Activated CD4-positive, alpha-beta T cell treated with anti-CD3 and anti-CD28 coated beads for 24 hours (primary cell): ENCODE data around the gene ADGRF3.
"Not testable (repeated sequence)": the region's sequence is repeated elsewhere in the genome, so short reads cannot be mapped to it uniquely, and the experiment has no call there.

Source experiments
- DNase-seq, 2 donors: peaks; one replicate each; pipeline ENCODE4 v3.0.0-alpha.2; 2020; ENCODE audit warnings: low read depth in 2 of 2

The ADGRF3 gene, protein sequence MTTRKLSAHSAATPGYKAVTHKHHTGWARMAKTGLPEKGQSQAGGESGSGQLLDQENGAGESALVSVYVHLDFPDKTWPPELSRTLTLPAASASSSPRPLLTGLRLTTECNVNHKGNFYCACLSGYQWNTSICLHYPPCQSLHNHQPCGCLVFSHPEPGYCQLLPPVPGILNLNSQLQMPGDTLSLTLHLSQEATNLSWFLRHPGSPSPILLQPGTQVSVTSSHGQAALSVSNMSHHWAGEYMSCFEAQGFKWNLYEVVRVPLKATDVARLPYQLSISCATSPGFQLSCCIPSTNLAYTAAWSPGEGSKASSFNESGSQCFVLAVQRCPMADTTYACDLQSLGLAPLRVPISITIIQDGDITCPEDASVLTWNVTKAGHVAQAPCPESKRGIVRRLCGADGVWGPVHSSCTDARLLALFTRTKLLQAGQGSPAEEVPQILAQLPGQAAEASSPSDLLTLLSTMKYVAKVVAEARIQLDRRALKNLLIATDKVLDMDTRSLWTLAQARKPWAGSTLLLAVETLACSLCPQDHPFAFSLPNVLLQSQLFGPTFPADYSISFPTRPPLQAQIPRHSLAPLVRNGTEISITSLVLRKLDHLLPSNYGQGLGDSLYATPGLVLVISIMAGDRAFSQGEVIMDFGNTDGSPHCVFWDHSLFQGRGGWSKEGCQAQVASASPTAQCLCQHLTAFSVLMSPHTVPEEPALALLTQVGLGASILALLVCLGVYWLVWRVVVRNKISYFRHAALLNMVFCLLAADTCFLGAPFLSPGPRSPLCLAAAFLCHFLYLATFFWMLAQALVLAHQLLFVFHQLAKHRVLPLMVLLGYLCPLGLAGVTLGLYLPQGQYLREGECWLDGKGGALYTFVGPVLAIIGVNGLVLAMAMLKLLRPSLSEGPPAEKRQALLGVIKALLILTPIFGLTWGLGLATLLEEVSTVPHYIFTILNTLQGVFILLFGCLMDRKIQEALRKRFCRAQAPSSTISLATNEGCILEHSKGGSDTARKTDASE

DNA sequence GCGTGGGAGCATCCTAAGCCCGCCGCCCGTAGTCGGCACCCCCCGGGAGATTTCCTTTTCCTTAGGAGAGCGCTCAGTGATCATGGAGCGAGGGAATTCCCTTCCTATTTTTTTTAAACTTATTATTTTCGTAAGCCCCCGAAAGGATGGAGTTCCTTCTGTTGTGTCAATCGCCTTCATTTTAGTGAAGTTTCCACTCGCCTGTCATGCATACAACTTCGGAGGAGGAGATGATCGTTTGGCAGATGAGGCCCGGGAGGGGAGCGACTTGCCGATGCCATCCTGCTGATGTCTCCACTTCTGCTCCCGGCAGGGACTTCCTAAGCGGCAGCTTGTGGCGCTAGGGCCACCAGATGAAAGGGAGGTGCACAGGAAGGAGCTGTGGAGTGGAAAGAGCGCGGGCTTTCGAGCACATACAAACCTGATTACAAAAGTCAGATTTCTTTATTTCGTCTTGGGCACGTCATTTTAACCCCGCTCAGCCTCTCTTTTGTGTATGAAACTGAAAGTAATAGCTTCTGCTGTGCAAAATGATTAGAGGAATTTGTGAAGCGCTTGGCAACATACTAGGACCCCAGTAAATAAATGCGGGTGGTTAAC lies at the start of gene ADGRF3:
ADGRF3 (minus strand) TSS at position 336 of the 600 bp plus-strand sequence. CDS start 555 bp downstream, outside the sequence.
- DNase-seq = peak; percentile 36 to 42

- no peak for DNase-seq
These were observed 48.8 kb upstream of the ADGRF3 start for GRCh38 chr2:26395394-26395793.

DNA sequence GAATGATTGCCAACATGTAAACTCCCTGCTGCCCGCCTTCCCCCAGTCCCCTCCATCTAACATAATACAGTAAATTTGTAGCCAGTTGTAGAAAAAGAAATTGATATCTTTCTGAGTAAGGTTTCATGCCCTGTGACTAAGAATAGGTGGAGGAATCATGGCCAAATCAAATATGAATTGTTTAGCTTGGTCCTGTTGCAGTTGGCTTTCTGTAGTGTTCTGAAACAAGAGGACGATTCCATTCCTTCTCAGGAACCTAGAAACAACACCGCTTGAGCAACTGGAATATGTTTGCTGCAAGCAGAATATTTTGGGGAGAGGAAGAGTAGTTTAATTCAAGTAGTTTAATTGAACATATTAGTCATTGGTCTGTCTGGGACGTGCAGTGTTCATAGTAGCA lies 48.1 kb upstream of the ADGRF3 start:
- no peak for DNase-seq

DNA sequence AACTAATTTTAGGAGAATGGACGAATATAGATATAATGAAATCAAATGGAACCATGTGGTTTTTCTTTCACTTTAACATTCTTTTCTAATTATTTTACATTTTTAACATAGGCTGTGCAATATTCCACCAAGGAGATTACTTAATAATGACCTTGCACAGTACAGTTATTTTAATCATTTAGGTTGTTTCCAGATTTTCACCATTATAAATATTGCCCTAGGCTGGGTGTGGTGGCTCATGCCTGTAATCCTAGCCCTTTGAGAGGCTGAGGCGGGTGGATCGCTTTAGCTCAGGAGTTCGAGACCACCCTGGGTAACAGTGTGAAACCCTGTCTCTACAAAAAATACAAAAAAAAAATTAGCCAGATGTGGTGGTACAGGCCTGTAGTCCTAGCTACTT lies 40.6 kb upstream of the ADGRF3 start:
- DNase-seq = no peak

DNA sequence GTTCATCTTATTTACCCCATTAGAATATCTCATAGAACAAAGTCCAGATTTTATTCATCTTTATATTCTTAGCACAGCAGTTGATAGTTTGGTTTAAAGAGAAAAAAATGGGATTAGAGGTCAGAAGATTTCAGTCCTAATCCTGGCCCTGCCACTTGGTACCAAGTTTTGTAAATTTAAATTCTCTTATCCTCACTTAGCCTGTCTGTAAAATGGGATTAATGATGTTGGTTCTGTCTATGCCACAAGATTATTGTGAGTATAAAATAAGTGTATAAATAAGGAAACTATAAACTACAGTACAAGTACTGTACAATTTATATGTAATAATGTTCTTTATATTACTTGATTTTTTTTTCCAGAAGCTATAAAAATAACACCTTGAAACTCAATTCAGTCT lies 38.0 kb upstream of the ADGRF3 start:
- no peak for DNase-seq

GRCh38 chr2:26384183-26384582 lies 37.6 kb upstream of the ADGRF3 start:
- DNase-seq = no peak

GRCh38 chr2:26382564-26382963 lies 36.0 kb upstream of the ADGRF3 start:
- DNase-seq = no peak

- DNase-seq = no peak
These were observed 33.7 kb upstream of the ADGRF3 start for GRCh38 chr2:26380281-26380680.

GRCh38 chr2:26376799-26377198 lies 30.2 kb upstream of the ADGRF3 start:
- no peak for DNase-seq

DNA sequence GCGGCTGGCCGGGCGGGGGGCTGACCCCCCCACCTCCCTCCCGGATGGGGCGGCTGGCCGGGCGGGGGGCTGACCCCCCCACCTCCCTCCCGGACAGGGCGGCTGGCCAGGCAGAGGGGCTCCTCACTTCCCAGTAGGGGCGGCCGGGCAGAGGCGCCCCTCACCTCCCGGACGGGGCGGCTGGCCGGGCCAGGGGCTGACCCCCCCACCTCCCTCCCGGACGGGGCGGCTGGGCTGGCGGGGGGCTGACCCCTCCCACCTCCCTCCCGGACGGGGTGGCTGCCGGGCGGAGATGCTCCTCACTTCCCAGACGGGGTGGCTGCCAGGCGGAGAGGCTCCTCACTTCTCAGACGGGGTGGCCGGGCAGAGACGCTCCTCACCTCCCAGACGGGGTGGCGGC lies 24.3 kb upstream of the ADGRF3 start:
- not testable (repeated sequence) for DNase-seq

- DNase-seq = not testable (repeated sequence)
These were observed 23.1 kb upstream of the ADGRF3 start for GRCh38 chr2:26369664-26370063.

DNA sequence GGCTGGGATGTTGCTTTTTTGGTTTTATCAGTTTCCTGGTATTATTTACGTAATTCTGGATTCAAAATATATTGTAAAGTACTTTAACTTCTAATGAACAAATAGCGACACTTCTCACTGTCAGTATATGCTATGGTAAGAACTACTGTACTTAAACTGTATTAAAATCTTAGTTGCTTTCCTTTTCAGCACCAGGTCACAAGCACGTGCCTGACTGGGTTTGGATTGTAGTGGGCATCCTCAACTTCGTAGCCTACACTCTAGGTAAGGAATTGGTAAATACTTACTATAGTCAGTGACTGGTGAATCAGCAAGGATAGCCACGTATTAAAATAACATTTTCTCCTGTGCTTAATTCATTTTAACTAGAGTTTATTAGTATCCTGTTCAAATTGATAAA lies 20.4 kb upstream of the ADGRF3 start:
- no peak for DNase-seq

DNA sequence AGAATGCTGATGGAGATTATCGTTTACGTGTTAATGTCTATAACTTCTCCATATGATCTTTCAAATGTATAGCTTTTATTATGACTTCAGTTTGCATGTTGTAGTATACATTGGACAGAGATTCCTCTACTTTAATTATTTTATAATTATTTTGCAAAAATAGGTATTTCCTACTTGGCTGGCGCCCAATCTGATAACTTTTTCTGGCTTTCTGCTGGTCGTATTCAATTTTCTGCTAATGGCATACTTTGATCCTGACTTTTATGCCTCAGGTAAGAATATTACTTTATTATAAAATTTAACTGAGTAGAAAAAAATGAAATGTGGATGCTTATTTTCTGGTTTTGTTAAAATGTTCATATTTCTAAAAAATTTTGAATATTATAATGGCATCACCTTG lies 18.1 kb upstream of the ADGRF3 start:
- DNase-seq = no peak

GRCh38 chr2:26363958-26364357 lies 17.4 kb upstream of the ADGRF3 start:
- no peak for DNase-seq

GRCh38 chr2:26363323-26363722 lies 16.7 kb upstream of the ADGRF3 start:
- DNase-seq = no peak

DNA sequence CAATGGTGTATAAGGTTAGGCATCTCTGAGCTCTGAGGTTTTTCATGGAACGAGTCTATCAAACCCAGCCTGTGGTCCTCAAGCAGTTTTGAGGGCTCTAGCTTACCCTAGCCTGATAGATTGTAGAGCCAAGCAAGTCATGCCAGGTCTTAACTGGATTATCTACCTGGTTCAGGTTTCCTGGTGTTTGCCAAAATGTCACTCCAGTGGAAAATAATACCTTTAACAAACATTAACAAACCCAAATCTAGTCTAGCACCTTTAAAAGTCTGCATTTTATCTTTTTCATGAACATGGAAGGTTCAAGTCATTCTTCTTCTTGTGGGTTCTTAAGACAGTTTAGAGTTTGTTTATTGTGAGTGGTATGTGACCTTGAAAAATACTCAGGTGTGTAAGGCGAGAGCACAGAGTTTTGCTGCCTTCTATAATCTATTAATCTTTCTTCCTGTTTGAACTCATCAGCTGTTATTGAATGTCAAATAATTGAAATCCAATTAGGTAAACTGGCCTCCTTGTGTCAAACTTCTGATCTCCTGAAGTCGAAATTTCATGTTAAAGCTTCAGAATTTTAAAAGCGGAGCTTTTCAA lies 13.4 kb upstream of the ADGRF3 start:
- DNase-seq = no peak

DNA sequence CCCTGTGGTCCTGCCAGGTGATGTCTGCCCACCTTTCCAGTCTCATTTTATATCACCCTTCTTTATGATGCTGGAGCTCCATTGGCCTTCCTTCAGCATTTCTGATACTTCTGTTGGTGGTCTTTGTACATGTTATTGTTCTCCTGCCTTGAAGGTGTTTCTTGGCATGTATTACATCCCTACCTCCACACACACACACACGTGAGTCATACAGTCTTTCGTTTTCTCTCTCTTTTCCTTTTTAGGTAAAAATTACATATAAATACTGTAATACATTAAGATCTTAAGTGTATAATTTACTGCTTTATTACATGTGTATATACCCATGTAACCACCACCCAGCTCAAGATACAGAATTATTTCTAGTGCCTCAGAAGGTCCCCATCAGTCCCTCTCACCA lies 10.2 kb upstream of the ADGRF3 start:
- DNase-seq = no peak

DNA sequence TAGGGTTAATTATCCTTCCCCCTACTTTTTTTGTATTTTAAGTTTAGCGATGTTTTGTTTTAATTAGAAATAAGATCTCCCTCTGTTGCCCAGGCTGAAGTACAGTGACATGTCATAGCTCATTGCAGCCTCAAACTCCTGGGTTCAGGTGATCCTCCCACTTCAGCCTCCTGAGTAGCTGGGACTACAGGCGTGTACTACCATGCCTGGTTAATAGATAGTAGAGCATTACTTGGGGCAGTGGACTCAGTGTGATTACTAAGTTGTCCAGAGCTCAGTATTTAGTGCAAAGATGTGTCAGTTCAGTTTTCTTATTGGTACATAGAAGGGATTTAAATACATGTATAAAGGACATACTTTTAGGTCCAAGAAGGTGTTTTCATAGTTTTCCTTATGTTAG lies 9.5 kb upstream of the ADGRF3 start:
- no peak for DNase-seq

- DNase-seq = peak in 1 of 2 donors; percentile 20
These were observed 8.7 kb upstream of the ADGRF3 start for GRCh38 chr2:26355038-26355995.

DNA sequence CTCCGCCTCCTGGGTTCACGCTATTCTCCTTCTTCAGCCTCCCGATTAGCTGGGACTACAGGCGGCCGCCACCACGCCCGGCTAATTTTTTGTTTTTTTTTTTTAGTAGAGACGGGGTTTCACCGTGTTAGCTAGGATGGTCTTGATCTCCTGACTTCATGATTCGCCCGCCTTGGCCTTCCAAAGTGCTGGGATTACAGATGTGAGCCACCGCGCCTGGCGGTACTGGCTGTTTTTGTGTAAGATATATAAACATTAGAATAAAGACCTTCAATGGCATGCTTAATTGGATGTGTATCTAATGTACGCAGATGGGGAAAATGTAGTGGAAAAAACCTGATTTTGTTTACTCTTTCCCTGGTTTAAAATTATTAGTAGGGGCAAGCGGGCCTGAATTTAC lies 7.9 kb upstream of the ADGRF3 start:
- DNase-seq = not testable (repeated sequence)

GRCh38 chr2:26352892-26353291 lies 6.3 kb upstream of the ADGRF3 start:
- DNase-seq = peak in 1 of 2 donors; percentile 26
